ENCODE results near the gene OR6C2. TPM values are rescaled to one million over a fixed set of nuclear protein-coding genes. Genes with fewer than 3 reads are reported as not detected.

The OR6C2 gene
- total and polyA plus RNA-seq, 9 of the 15 experiments (the other 6 are each of a cell fraction or from before 2014, with no cell fraction given) = not detected

DNA sequence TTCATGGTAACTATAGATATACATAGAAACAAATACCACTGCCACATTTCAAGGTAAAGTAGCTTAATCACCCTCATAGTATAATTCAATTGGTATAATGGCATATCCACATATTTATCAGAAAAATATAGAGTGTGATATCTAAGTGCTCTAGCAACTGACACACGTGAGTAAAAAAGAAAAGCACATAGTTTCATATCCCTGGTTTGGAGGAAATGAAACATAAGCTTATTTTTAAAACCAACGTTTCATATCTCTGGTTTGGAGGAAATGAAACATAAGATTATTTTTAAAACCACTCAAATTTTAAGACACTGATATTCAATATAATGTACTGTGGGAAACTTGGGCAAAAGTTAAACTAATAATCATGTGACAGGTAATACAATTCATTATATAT is 24.0 kb downstream of the OR6C2 start (continued):
- TF ChIP-seq, protein P1, sequence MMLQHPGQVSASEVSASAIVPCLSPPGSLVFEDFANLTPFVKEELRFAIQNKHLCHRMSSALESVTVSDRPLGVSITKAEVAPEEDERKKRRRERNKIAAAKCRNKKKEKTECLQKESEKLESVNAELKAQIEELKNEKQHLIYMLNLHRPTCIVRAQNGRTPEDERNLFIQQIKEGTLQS (IDR thresholded peaks at IDR 0.05) = no peak
- TF ChIP-seq, protein P1 (CRISPR knock-in tag; conservative IDR thresholded peaks at IDR 0.05) = no peak

DNA sequence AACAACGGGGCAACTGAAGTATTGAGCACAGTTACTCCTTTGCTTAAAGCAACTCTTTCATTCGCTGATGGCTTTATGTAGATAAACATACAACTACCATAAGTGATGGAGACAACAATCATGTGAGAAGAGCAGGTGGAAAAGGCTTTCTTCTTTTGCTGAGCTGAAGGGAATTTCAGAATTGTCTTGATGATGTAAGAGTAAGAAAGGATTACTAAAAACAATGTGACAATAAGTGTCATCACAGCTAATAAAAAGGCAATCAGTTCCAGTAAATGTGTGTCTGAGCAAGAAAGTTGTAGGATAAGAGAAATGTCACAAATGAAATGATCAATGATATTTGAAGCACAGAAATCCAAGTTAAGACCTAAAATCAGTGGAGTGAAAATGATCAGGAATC is 25.4 kb downstream of the OR6C2 start:
- POLR2A ChIA-PET = interaction anchor here (1.4 kb wide), 1 partner anchor 9 kb away, joined by 5 read pairs; no protein-coding TSS in a partner anchor
- FAIRE-seq (no peak), ATAC-seq (no peak), DNase-seq (ENCODE audit: extremely low read depth in 1 of 4, low spot score in 3 of 4) (no peak)
- no peak overlapping the region for H3K27ac ChIP-seq (ENCODE audit: extremely low read depth, low read depth, low read length)
- no peaks in the 10 kb centered on the region for H3K9me1 ChIP-seq (ENCODE audit: control insufficient read depth, insufficient read depth, low read length)
- H3K4me2 ChIP-seq (ENCODE audit: insufficient read depth, low read length) = no peak overlapping the region
- intact Hi-C loops (cut with micrococcal nuclease) (no loop called here), in situ Hi-C loops (cut with MboI) (no loop called here)
- no peaks in the 10 kb centered on the region for H3K9me3 ChIP-seq (replicated peaks; ENCODE audit: control insufficient read depth, insufficient read depth, low read depth, low read length)
- H2AFZ ChIP-seq (ENCODE audit: low read depth, low read length) = no peak overlapping the region
- no peak overlapping the region for H3K9ac ChIP-seq (ENCODE audit: insufficient read depth in 1 of 2, low read depth in 2 of 2, low read length in 2 of 2)
- no peak overlapping the region for H3K4me3 ChIP-seq
- H3K27me3 ChIP-seq (ENCODE audit: control insufficient read depth in 2 of 2, insufficient read depth in 2 of 2, low read length in 2 of 2) = no peaks in the 10 kb centered on the region; a peak in 1 of 5 replicates
- TF ChIP-seq, protein P1 (IDR thresholded peaks at IDR 0.05) = peak; percentile 32; the same call in 1 of the 2 replicates
- TF ChIP-seq, protein P1 (CRISPR knock-in tag; conservative IDR thresholded peaks at IDR 0.05) = no peak
- TF ChIP-seq EZH2 (IDR thresholded peaks at IDR 0.05; ENCODE audit: borderline replicate concordance, low read depth, low read length) (no peak), CEBPG (CRISPR knock-in tag; IDR thresholded peaks at IDR 0.05) (no peak), CEBPG (tag; conservative IDR thresholded peaks at IDR 0.05 in 1 of 2, IDR thresholded peaks at IDR 0.05 in 1 of 2) (peak in 1 of 2 experiments; percentile 47; a peak in 1 of 4 replicates)
- H3K36me3 ChIP-seq (ENCODE audit: control insufficient read depth, insufficient read depth, low read length) = no peaks in the 10 kb centered on the region
- 3% methylated on average over 2 of the region's 2 CpGs for WGBS (ENCODE audit: insufficient coverage, low coverage, missing lambda C conversion rate)
- CTCF ChIA-PET (ENCODE audit: low intra/inter-chr PET ratio) = no interaction called here
- H3K79me2 ChIP-seq (ENCODE audit: control insufficient read depth, insufficient read depth, low read length) = no peaks in the 10 kb centered on the region
- no TSS peak for BruUV-seq (replicated peaks)
- no peaks in the 10 kb centered on the region for H3K4me1 ChIP-seq (replicated peaks in 1 of 2; ENCODE audit: control insufficient read depth in 2 of 2, insufficient read depth in 2 of 2, low read length in 2 of 2)
- H4K20me1 ChIP-seq (replicated peaks; ENCODE audit: control insufficient read depth, insufficient read depth, low read length) = no peaks in the 10 kb centered on the region
